MM.1S (cell line): ENCODE measurements around the gene EPGN.
"Not testable (repeated sequence)": the region's sequence is repeated elsewhere in the genome, so short reads cannot be mapped to it uniquely, and the experiment has no call there.

ENCODE experiments used
- DNase-seq: peaks from one replicate; pipeline ENCODE4 v3.0.0-alpha.2; 2015
- H2AFZ ChIP-seq: fragments of 300-600 bp; sonication (generic); 2 replicates; pipeline ENCODE4 v1.6.0; 2016; ENCODE audit warnings: antibody characterized with exemption, low read length
- H3F3A ChIP-seq: fragments of 300-600 bp; sonication (generic); 2 replicates; pipeline ENCODE4 v1.6.1; 2016; ENCODE audit warnings: mild to moderate bottlenecking, antibody characterized with exemption, low read length, moderate library complexity, mixed read lengths; ENCODE audit not compliant: insufficient read depth
- H3K27ac ChIP-seq: fragments of 300-600 bp; sonication (generic); 2 replicates; pipeline ENCODE4 v1.5.1; 2016; ENCODE audit warnings: mild to moderate bottlenecking, low read length
- H3K27me3 ChIP-seq: fragments of 300-600 bp; sonication (generic); replicated peaks from 2 replicates; pipeline ENCODE4 v1.6.0; 2016; ENCODE audit warnings: low read length; ENCODE audit not compliant: insufficient read depth
- H3K36me3 ChIP-seq: fragments of 300-600 bp; sonication (generic); replicated peaks from 2 replicates; pipeline ENCODE4 v1.6.1; 2016; ENCODE audit warnings: mild to moderate bottlenecking, low read length, mixed read lengths; ENCODE audit not compliant: insufficient read depth
- H3K4me1 ChIP-seq: fragments of 300-600 bp; sonication (generic); 2 replicates; pipeline ENCODE4 v1.6.1; 2016; ENCODE audit warnings: low read length, mixed read lengths
- H3K4me2 ChIP-seq: fragments of 300-600 bp; sonication (generic); 2 replicates; pipeline ENCODE4 v1.6.0; 2016; ENCODE audit warnings: low read depth, low read length
- H3K4me3 ChIP-seq: fragments of 300-600 bp; sonication (generic); 2 replicates; pipeline ENCODE4 v1.5.1; 2016; ENCODE audit warnings: low read length, mixed read lengths
- H3K79me2 ChIP-seq: fragments of 300-600 bp; sonication (generic); 2 replicates; pipeline ENCODE4 v1.6.1; 2016; ENCODE audit warnings: mixed run types, low read length, mixed read lengths
- H3K9ac ChIP-seq: fragments of 300-600 bp; sonication (generic); 2 replicates; pipeline ENCODE4 v1.6.1; 2016; ENCODE audit warnings: low read length, mixed read lengths
- H3K9me2 ChIP-seq: fragments of 300-600 bp; sonication (generic); replicated peaks from 2 replicates; pipeline ENCODE4 v1.6.1; 2016; ENCODE audit warnings: mild to moderate bottlenecking, low read length, mixed read lengths; ENCODE audit not compliant: insufficient read depth
- H3K9me3 ChIP-seq: fragments of 300-600 bp; sonication (generic); replicated peaks from 2 replicates; pipeline ENCODE4 v1.6.1; 2016; ENCODE audit warnings: mild to moderate bottlenecking, low read length, mixed read lengths; ENCODE audit not compliant: insufficient read depth
- H4K20me1 ChIP-seq: fragments of 300-600 bp; sonication (generic); 2 replicates; pipeline ENCODE4 v1.6.1; 2016; ENCODE audit warnings: mild to moderate bottlenecking, low read length, moderate library complexity, mixed read lengths; ENCODE audit not compliant: insufficient read depth
- CTCF ChIP-seq: fragments of 300-600 bp; sonication (generic); IDR thresholded peaks from 2 replicates; pipeline ENCODE4 v1.5.1; 2016; ENCODE audit warnings: antibody characterized with exemption, low read length, mixed read lengths
- EZH2 ChIP-seq: fragments of 300-600 bp; sonication (generic); optimal IDR thresholded peaks from 2 replicates; pipeline ENCODE3; 2017; ENCODE audit warnings: low read depth, mild to moderate bottlenecking, antibody characterized with exemption, low read length, mixed read lengths
- EZH2phosphoT487 ChIP-seq: fragments of 300-600 bp; sonication (generic); IDR thresholded peaks from 2 replicates; pipeline ENCODE4 v1.6.1; 2018; ENCODE audit warnings: antibody characterized with exemption, low read length

EPGN gene

GRCh38 chr4:74338792-74339333 lies 30.6 kb downstream of the EPGN start:
- H3K27ac ChIP-seq, result no peak overlapping the region
- no peaks in the 10 kb centered on the region for H3F3A ChIP-seq
- H3K79me2 ChIP-seq, result no peaks in the 10 kb centered on the region
- H3K4me1 ChIP-seq, result no peaks in the 10 kb centered on the region
- no peaks in the 10 kb centered on the region for H3K9me2 ChIP-seq
- no peak for DNase-seq
- H3K4me2 ChIP-seq, result no peak overlapping the region
- no peaks in the 10 kb centered on the region for H3K9me3 ChIP-seq
- H4K20me1 ChIP-seq, result no peaks in the 10 kb centered on the region
- H3K36me3 ChIP-seq, result no peaks in the 10 kb centered on the region
- H3K4me3 ChIP-seq, result no peak overlapping the region
- H2AFZ ChIP-seq, result no peak overlapping the region
- no peaks in the 10 kb centered on the region for H3K27me3 ChIP-seq
- TF ChIP-seq EZH2phosphoT487 (no peak), CTCF (no peak), EZH2 (no peak)
- H3K9ac ChIP-seq, result no peak overlapping the region

- Histone ChIP-seq H4K20me1 (no peaks in the 10 kb centered on the region), H3K9me2 (no peaks in the 10 kb centered on the region), H3F3A (no peaks in the 10 kb centered on the region), H3K9me3 (no peaks in the 10 kb centered on the region), H3K27ac (no peak overlapping the region), H3K4me1 (no peaks in the 10 kb centered on the region), H3K4me2 (no peak overlapping the region), H3K36me3 (no peaks in the 10 kb centered on the region), H3K9ac (no peak overlapping the region), H3K27me3 (no peaks in the 10 kb centered on the region), H3K79me2 (no peaks in the 10 kb centered on the region), H2AFZ (no peak overlapping the region), H3K4me3 (no peak overlapping the region)
- TF ChIP-seq EZH2 (no peak), EZH2phosphoT487 (no peak), CTCF (no peak)
- no peak for DNase-seq
These were observed 31.2 kb downstream of the EPGN start for GRCh38 chr4:74339501-74339900.

- not testable (repeated sequence) for H3K27ac ChIP-seq, H3K9ac ChIP-seq, H3K79me2 ChIP-seq, DNase-seq, H3K9me3 ChIP-seq, H3K9me2 ChIP-seq, H3F3A ChIP-seq, H4K20me1 ChIP-seq, H3K4me1 ChIP-seq, H3K36me3 ChIP-seq, H2AFZ ChIP-seq, H3K4me2 ChIP-seq, H3K27me3 ChIP-seq, H3K4me3 ChIP-seq
These were observed 32.2 kb downstream of the EPGN start for GRCh38 chr4:74340421-74340820.

- Histone ChIP-seq H3K4me3 (no peak overlapping the region), H4K20me1 (no peaks in the 10 kb centered on the region), H3K27ac (no peak overlapping the region), H3K36me3 (no peaks in the 10 kb centered on the region), H3K9me3 (no peaks in the 10 kb centered on the region), H2AFZ (no peak overlapping the region), H3K4me1 (no peaks in the 10 kb centered on the region), H3K9ac (no peak overlapping the region), H3K4me2 (no peak overlapping the region), H3K79me2 (no peaks in the 10 kb centered on the region), H3F3A (no peaks in the 10 kb centered on the region), H3K9me2 (no peaks in the 10 kb centered on the region), H3K27me3 (no peaks in the 10 kb centered on the region)
- TF ChIP-seq EZH2phosphoT487 (no peak), EZH2 (no peak), CTCF (no peak)
- no peak for DNase-seq
These were observed 35.8 kb downstream of the EPGN start for GRCh38 chr4:74344031-74344430.
